Measurements from ENCODE around the gene CDK14. TPM values are rescaled to one million over a fixed set of nuclear protein-coding genes. Genes with fewer than 3 reads are reported as not detected.

The CDK14 gene
- total RNA-seq, 1 donor from 2014 or later: 64.6 TPM

DNA sequence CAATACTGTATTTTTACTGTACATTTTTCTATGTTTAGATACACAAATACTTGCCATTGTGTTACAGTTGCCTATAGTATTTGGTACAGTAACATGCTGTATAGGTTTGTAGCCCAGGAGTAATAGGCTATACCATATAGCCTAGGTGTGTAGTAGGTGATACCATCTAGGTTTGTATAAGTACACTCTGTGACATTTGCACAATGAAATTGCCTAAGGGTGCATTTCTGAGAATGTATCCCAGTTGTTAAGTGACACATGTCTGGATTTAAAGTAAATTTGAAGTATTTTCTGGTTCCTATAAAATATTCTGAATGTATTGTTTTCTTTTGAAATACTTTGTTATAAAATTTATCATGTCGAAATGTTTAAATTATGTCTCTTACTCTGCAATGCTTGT, 7.2 kb downstream of the CDK14 start:
- TF ChIP-seq CTCF (IDR thresholded peaks at IDR 0.05; ENCODE audit: unreplicated experiment): no peak
- no peaks in the 10 kb centered on the region for H3K36me3 Mint-ChIP-seq
- H3K27me3 Mint-ChIP-seq (ENCODE audit: low read depth): no peaks in the 10 kb centered on the region
- H3K27ac Mint-ChIP-seq: no peak overlapping the region
- peaks cover 33% of the 10 kb centered on the region for H3K4me1 Mint-ChIP-seq
- no peak overlapping the region for H3K4me3 Mint-ChIP-seq
- no peaks in the 10 kb centered on the region for H3K9me3 Mint-ChIP-seq
- no peak for DNase-seq (ENCODE audit: low spot score in 2 of 2, unreplicated experiment in 2 of 2)

- DNase-seq (ENCODE audit: low spot score in 2 of 2, unreplicated experiment in 2 of 2): no peak
- H3K4me1 Mint-ChIP-seq: peaks cover 26% of the 10 kb centered on the region
- H3K27ac Mint-ChIP-seq: peak overlapping the region; percentile 2
- no peaks in the 10 kb centered on the region for H3K9me3 Mint-ChIP-seq
- H3K36me3 Mint-ChIP-seq: peaks cover under 1% of the 10 kb centered on the region
- no peak overlapping the region for H3K4me3 Mint-ChIP-seq
- TF ChIP-seq CTCF (IDR thresholded peaks at IDR 0.05; ENCODE audit: unreplicated experiment): no peak
- no peaks in the 10 kb centered on the region for H3K27me3 Mint-ChIP-seq (ENCODE audit: low read depth)
Observed at GRCh38 chr7:90604383-90604782, 8.3 kb downstream of the CDK14 start.

- Mint-ChIP-seq H3K27me3 (ENCODE audit: low read depth) (no peaks in the 10 kb centered on the region), H3K27ac (peak overlapping the region; percentile 18), H3K36me3 (peaks cover 2% of the 10 kb centered on the region), H3K4me1 (peaks cover 22% of the 10 kb centered on the region), H3K9me3 (no peaks in the 10 kb centered on the region), H3K4me3 (no peak overlapping the region)
- no peak for DNase-seq (ENCODE audit: low spot score in 2 of 2, unreplicated experiment in 2 of 2)
- no peak for TF ChIP-seq CTCF (IDR thresholded peaks at IDR 0.05; ENCODE audit: unreplicated experiment)
Observed at GRCh38 chr7:90605055-90605454, 8.9 kb downstream of the CDK14 start.

DNA sequence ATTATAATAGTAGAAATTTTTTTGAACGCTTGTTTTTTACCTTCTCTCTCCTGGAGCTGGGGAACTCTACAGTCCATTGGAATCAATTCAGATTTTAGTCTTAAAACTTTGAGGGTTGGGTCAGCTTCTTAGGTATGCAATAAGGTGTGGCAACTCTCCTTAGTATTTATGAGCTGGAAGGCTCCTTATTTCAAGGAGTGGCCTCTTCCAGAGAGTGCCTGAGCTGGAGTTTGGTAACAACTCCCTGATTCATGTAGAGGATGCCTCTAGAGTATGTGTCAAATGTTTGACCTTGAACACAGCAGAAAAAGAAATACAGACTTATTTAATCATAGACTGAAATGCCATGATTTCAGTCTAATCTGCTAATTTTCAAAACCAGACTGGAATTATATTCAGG, 11.1 kb downstream of the CDK14 start:
- peaks cover 11% of the 10 kb centered on the region for H3K36me3 Mint-ChIP-seq
- peaks cover 18% of the 10 kb centered on the region for H3K4me1 Mint-ChIP-seq

DNA sequence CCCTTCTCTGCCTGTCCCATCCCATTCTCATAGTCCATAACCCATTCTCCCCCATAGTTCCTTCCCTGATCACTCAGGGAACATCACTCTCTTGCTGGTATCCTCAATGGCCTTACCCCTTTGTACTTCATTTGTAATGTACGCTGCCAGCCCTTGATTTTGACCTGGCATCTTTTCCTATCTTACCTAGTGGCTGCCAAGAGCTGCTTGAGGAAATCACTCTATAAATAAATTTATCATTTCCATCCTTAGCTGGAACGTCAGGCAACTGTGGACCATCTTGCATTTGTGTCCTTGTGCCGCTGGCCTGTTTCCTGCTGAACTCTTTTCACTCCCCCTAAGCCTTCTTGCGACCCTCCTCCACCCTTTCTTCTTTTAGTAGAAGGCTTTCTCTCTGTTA, 14.0 kb downstream of the CDK14 start:
- Mint-ChIP-seq H3K27me3 (ENCODE audit: low read depth) (no peaks in the 10 kb centered on the region), H3K27ac (no peak overlapping the region), H3K4me3 (no peak overlapping the region), H3K4me1 (peaks cover 6% of the 10 kb centered on the region), H3K36me3 (peaks cover 14% of the 10 kb centered on the region), H3K9me3 (peaks cover 1% of the 10 kb centered on the region)
- DNase-seq (ENCODE audit: low spot score in 2 of 2, unreplicated experiment in 2 of 2): no peak
- TF ChIP-seq CTCF (IDR thresholded peaks at IDR 0.05; ENCODE audit: unreplicated experiment): no peak

More for the DNA sequence above, 11.1 kb downstream of the CDK14 start:
- H3K27ac Mint-ChIP-seq: no peak overlapping the region
- no peak overlapping the region for H3K4me3 Mint-ChIP-seq
- H3K9me3 Mint-ChIP-seq: no peaks in the 10 kb centered on the region
- no peak for DNase-seq (ENCODE audit: low spot score in 2 of 2, unreplicated experiment in 2 of 2)
- no peak for TF ChIP-seq CTCF (IDR thresholded peaks at IDR 0.05; ENCODE audit: unreplicated experiment)
- H3K27me3 Mint-ChIP-seq (ENCODE audit: low read depth): no peaks in the 10 kb centered on the region

GRCh38 chr7:90611115-90611514, 15.0 kb downstream of the CDK14 start:
- peaks cover 6% of the 10 kb centered on the region for H3K4me1 Mint-ChIP-seq
- peaks cover 4% of the 10 kb centered on the region for H3K9me3 Mint-ChIP-seq
- H3K36me3 Mint-ChIP-seq: peaks cover 14% of the 10 kb centered on the region
- no peak overlapping the region for H3K4me3 Mint-ChIP-seq
- no peak for DNase-seq (ENCODE audit: low spot score in 2 of 2, unreplicated experiment in 2 of 2)
- no peaks in the 10 kb centered on the region for H3K27me3 Mint-ChIP-seq (ENCODE audit: low read depth)
- no peak overlapping the region for H3K27ac Mint-ChIP-seq
- TF ChIP-seq CTCF (IDR thresholded peaks at IDR 0.05; ENCODE audit: unreplicated experiment): no peak
